T-helper 2 cell treated with Interferon-gamma antibody and Interleukin-4, amounts not matched to agents 5 μg/mL and 100 μg/mL, for 36 hours (primary cell): ENCODE results near the gene PRDM16.

Experiments used
- DNase-seq: peaks from one replicate; pipeline ENCODE4 v3.0.0; 2021; ENCODE audit warnings: low spot score
- H3K27ac Mint-ChIP-seq: one replicate; pipeline ENCODE4 v1.8.0; 2021; ENCODE audit warnings: mild to moderate bottlenecking, mixed read lengths
- H3K27me3 Mint-ChIP-seq: one replicate; pipeline ENCODE4 v1.8.0; 2021; ENCODE audit warnings: low read depth, mixed read lengths
- H3K36me3 Mint-ChIP-seq: one replicate; pipeline ENCODE4 v1.8.0; 2021; ENCODE audit warnings: low read depth, mixed read lengths
- H3K4me1 Mint-ChIP-seq: one replicate; pipeline ENCODE4 v1.8.0; 2021; ENCODE audit warnings: low read depth, mixed read lengths
- H3K4me3 Mint-ChIP-seq: one replicate; pipeline ENCODE4 v1.8.0; 2022; ENCODE audit warnings: mild to moderate bottlenecking, moderate library complexity, mixed read lengths
- H3K9me3 Mint-ChIP-seq: one replicate; pipeline ENCODE4 v1.8.0; 2021; ENCODE audit warnings: mixed read lengths

Gene PRDM16

DNA sequence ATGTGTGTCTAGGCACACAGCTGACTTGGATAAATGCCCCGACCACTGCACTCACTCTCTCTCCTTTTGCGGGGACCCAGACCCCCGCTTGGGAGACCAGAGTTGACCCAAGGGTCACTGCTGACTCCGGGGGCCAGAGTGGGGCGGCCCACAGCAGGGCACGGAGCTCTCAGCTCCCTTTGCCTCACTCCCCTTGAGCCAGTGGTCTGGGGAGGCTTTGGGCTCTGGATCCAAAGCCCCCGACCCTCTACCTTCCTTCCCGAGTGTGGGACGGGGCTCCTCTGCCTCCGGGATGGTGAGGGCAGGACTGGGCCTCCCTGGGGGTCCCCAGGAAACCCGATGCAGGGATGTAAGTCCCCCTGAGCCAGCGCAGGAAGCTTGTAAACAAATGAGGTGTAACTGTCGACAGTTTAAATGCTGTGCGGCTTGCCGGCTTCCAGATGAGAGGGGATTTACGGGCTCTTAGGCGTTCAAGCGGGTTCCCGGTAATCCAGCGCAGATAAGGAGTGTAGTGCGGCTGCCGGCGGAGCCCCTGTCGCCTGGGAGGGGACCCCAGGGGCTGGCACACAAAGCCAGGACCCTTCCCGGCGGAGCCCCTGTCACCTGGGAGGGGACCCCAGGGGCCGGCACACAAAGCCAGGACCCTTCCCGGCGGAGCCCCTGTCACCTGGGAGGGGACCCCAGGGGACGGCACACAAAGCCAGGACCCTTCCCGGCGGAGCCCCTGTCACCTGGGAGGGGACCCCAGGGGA is 40.3 kb upstream of the PRDM16 start:
- no peak for DNase-seq
- Mint-ChIP-seq H3K4me1 (no peaks in the 10 kb centered on the region), H3K9me3 (no peaks in the 10 kb centered on the region), H3K4me3 (no peak overlapping the region), H3K27me3 (no peaks in the 10 kb centered on the region), H3K27ac (no peak overlapping the region), H3K36me3 (no peaks in the 10 kb centered on the region)

DNA sequence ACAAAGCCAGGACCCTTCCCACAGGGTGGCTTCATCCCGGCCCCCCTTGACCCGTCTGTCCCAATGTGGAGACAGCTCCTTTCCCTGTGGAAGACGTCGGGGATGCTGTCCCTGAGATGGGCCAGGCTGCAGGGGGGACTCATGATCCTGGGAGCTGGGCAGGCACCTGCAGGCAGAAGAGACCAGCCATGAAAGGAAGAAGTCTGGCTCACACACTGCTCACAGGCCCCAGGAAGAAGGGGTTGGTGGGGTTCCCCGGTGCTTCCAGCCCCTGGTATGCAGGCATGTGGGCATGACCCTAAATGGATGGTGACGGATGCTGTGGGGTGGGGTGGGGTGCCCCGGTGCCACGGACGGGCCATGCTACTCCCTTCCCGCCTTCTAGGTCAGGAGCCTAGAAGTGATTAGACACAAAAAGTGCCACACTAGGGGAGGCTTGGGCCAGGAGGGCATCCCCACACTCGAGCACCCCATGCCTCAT is 39.5 kb upstream of the PRDM16 start:
- H3K27ac Mint-ChIP-seq, result no peak overlapping the region
- no peaks in the 10 kb centered on the region for H3K27me3 Mint-ChIP-seq
- DNase-seq, result no peak
- no peaks in the 10 kb centered on the region for H3K36me3 Mint-ChIP-seq
- no peaks in the 10 kb centered on the region for H3K9me3 Mint-ChIP-seq
- H3K4me1 Mint-ChIP-seq, result no peaks in the 10 kb centered on the region
- H3K4me3 Mint-ChIP-seq, result no peak overlapping the region

DNA sequence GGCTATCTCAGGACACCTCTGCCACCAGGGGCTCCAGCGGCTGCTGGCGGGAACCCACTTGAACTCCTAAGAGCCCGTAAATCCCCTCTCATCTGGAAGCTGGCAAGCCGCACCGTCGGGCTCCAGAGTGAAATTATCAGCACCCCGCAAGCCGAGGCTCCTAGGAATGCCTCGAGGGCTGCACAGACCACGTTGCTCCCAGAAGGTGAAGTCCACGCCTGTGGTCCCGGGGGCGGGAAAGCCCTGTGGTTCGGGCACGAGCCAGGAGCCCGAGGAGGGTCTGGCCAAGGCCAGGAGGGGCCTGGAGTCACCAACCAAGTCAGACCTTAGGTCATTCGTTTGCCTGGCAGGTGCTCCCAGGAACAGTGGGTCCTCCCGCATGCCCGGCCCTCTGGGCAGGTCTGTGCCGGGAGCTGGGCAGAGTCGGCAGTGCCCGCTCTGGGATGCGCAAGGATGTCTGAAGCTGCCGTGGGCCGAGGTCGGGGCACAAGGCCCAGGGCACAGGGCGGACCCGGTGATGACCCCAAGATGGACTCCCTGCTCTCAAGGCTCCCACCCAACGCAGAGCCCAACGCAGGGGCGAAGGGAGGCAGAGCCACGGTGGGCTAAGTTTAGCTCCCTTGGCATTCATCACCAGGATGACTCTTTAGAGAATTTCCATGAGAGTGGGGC is 38.9 kb upstream of the PRDM16 start:
- no peak for DNase-seq
- H3K4me1 Mint-ChIP-seq, result no peaks in the 10 kb centered on the region
- no peak overlapping the region for H3K4me3 Mint-ChIP-seq
- H3K9me3 Mint-ChIP-seq, result no peaks in the 10 kb centered on the region
- H3K27me3 Mint-ChIP-seq, result no peaks in the 10 kb centered on the region
- no peak overlapping the region for H3K27ac Mint-ChIP-seq
- no peaks in the 10 kb centered on the region for H3K36me3 Mint-ChIP-seq

DNA sequence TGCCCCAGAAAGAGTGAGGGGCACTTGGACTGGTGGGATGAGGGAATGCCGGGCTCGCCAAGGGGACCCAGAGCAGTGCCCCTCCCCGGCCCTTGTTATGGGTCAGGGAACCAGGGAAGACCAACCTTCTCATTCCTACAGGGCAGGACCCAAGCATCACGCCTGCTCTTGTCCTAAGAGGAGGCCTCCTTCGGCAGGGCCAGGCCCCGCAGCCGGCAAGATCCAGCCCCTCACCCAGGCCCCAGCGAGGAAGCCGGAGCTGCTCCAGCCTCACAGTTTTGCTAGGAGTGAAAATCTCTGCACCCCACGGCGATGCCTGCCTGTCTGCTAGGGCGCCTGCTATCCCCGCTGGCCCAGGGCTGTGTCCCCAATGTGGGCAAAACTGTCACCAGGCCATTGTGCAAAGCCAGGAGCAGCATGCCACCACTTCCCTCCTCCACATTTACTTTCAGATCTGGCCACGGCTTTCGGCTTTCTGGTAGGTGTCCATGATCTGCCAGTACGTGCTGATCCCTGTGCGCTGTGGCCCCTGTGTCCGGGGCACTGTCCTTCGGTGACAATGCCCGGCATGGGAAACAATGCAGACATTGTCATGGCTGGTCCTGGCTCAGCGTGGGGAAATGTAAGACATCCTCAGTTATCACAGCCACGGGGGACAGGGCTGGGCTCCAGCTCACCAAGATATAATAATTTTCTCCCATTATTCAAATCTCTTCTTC is 38.2 kb upstream of the PRDM16 start:
- no peaks in the 10 kb centered on the region for H3K36me3 Mint-ChIP-seq

DNA sequence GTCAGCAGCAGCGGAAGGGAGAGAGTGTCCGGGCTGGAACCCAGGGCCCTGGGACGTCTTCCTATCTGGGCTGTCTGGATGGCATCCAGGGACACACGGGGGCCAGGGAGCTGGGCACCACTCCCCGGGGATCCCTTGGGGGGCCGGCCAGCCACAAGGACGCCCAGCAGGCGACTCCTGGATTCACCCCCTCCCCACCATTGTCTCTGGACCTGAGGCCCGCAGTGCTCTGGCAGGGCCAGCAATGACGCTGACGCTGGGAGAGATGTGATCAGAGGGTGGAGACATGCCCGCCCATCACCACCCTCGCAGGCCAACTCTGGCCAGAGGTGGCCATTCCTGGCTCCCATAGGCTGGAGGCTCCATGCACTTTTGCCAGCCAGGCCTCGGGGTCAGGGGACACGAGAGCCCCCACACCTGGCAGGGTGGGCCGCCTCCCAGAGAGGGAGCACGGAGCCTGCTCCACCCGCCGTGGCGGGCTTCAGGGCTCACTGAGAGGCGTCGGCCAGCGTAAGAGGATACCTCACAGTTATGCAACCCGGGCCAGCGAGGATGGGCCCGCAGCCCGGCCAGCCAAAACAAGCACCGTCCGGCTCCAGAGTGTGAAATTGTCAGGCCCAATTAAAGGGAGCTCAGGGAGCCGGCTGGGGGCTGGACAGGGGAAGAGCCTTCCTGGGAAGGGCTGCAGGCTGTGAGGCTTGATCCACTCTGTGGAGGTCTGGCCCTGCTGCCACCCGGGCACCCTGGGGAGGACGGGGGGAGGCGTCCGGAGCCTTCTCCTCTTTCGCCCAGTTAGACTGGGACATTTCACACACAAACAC is 37.4 kb upstream of the PRDM16 start:
- H3K27me3 Mint-ChIP-seq, result no peaks in the 10 kb centered on the region
- H3K27ac Mint-ChIP-seq, result no peak overlapping the region
- no peak overlapping the region for H3K4me3 Mint-ChIP-seq
- H3K36me3 Mint-ChIP-seq, result no peaks in the 10 kb centered on the region
- DNase-seq, result no peak
- H3K9me3 Mint-ChIP-seq, result no peaks in the 10 kb centered on the region
- H3K4me1 Mint-ChIP-seq, result no peaks in the 10 kb centered on the region

More for the DNA sequence above, 38.2 kb upstream of the PRDM16 start:
- H3K4me3 Mint-ChIP-seq, result no peak overlapping the region
- no peaks in the 10 kb centered on the region for H3K4me1 Mint-ChIP-seq
- H3K27me3 Mint-ChIP-seq, result no peaks in the 10 kb centered on the region
- no peak overlapping the region for H3K27ac Mint-ChIP-seq
- no peaks in the 10 kb centered on the region for H3K9me3 Mint-ChIP-seq
- DNase-seq, result no peak

DNA sequence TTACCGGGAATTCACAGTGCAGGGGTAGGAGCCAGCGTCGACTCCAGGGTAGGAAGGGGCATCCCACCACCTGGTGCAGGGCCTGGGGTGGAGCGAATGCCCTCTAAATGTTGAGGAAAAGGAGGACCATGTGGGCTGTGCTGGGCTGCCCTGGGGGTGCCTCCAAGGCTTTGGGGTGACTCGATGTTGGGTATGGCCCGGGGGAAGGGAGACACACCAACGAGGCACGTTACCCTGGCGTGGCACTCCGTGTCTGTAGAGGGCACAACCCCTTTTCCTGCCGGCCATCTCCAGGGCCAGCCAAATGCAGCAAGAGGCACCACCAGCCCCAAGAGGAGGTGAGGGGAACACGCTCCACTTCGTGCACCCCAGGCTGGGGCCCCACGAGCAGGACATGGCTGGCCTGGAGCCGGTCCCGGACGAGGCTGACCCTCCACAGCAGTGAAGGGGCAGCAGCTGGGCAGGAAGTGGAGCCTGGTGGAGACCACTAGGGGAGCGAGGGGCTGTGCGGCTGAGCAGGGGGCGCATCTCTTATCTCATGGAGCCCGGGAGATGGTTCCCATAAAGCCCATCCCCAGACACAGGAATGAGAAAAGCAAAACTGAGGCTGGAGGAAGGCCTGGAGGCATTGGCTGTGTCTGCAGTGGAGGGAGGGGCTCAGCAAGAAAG is 36.5 kb upstream of the PRDM16 start:
- Mint-ChIP-seq H3K4me1 (no peaks in the 10 kb centered on the region), H3K27ac (no peak overlapping the region), H3K4me3 (no peak overlapping the region), H3K9me3 (no peaks in the 10 kb centered on the region), H3K36me3 (no peaks in the 10 kb centered on the region), H3K27me3 (no peaks in the 10 kb centered on the region)
- no peak for DNase-seq

DNA sequence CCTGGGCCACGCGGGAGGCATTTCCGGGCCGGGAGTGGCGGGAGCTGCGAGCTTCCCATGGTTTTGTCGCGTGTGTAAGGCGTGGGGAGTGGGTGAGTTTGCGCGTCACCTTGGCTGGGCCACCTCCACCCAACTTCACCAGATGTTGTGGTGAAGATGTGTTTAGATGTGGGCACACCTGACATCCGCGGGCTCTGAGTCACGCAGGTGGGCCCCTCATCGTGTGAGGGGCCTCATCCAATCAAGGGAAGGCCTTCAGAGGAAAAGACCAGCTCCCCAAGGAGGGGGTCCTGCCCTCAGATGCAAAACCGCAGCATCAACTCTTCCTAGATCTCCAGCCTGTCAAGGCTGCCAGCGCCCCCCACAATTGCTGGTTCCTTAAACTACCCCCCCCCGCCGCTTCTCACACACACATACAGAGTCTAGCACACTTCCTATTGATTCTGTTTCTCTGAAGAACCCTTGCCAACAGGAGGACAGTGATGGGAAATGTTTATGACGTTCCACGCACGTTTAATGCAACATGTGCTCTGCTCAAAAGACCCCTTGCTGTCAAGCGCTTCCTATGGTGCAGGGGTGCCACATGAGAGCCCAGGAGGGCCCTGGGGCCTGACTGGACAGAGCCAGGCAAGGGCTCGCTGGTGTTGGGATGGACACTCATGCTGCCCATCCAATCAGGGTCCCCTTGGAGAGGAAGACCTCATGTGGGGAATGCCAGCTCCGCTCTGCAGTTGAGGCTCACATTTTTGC is 35.8 kb upstream of the PRDM16 start:
- no peak overlapping the region for H3K27ac Mint-ChIP-seq
- H3K4me3 Mint-ChIP-seq, result no peak overlapping the region
- H3K27me3 Mint-ChIP-seq, result no peaks in the 10 kb centered on the region
- no peaks in the 10 kb centered on the region for H3K4me1 Mint-ChIP-seq
- no peaks in the 10 kb centered on the region for H3K9me3 Mint-ChIP-seq
- no peaks in the 10 kb centered on the region for H3K36me3 Mint-ChIP-seq
- no peak for DNase-seq

DNA sequence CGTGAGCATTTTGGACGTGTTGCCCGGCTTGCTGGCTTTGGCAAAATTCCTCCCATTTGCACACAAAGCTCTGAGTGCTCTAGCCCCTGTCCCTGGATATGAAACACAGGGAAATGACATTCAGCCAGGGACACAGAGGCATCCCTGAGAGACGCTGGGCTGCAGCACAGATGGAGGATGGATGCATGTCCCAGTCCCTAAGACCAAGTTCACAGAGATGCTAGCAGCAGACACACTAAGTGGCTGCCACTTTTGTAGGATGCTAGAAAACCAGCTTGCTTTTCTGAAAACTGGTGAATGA is 35.3 kb upstream of the PRDM16 start:
- no peak for DNase-seq
- Mint-ChIP-seq H3K27ac (no peak overlapping the region), H3K27me3 (no peaks in the 10 kb centered on the region), H3K36me3 (no peaks in the 10 kb centered on the region), H3K9me3 (no peaks in the 10 kb centered on the region), H3K4me1 (no peaks in the 10 kb centered on the region), H3K4me3 (no peak overlapping the region)

DNA sequence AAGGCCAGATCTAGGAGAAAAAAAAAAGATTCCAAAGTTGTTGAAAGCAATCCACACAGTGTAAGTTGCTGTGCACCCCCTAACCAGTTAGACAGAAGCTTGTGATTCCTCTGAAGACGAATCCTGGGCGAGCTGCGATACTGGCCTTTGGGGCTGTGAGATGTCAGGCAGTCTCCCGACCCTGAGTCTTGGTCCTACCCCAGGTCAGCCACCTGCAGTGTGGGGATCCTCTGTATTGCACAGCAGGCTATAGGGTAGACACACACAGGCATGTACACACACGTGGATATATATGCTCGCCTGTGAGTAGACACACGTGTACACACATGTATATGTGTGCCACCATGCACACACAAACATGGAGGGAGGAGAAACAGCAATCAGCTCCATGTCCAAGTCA is 34.8 kb upstream of the PRDM16 start:
- no peaks in the 10 kb centered on the region for H3K9me3 Mint-ChIP-seq
- H3K27ac Mint-ChIP-seq, result no peak overlapping the region
- no peaks in the 10 kb centered on the region for H3K4me1 Mint-ChIP-seq
- DNase-seq, result no peak
- H3K36me3 Mint-ChIP-seq, result no peaks in the 10 kb centered on the region
- no peak overlapping the region for H3K4me3 Mint-ChIP-seq
- H3K27me3 Mint-ChIP-seq, result no peaks in the 10 kb centered on the region

DNA sequence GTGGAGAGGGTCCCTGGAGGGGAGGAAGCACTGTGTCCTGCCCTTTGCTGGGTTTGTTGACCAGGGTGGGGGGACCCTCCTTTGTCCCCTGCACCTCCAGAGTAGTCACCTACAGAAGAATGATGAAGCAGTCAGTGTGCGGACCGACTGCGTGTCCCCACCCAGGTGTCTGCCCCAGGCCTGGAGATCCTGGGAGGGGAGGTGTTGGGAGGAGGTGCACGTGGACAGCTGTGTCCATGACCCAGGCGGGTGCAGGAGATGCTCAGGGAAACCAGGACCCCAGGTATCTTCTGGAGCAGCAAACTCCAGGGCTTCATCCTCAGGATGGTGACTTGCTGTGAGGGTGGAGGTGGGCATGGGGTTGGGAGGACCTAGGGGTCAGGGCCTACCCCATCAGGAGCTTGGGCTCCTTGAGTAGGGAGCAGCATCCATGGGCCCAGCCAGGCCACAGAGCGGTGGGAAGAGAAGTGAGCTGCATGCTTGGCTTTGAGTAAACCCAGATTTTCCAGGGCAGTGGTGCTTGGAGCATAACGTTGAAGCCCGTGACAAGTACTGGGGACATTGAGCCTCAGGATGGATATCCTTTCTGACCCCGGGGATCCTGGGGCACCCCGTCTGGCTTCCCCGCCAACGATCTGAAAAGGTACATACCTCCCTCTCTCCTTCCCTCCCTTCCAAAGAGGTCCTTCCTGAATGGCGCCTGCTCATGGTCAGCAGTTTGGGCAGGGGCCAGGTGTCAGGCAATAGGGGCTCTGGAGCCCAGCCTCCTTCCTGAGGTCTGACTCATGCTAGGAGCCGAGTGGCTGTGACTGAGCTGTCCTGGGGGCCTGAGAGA is 34.1 kb upstream of the PRDM16 start:
- DNase-seq, result no peak
- Mint-ChIP-seq H3K4me1 (no peaks in the 10 kb centered on the region), H3K27ac (no peak overlapping the region), H3K4me3 (no peak overlapping the region), H3K9me3 (no peaks in the 10 kb centered on the region), H3K36me3 (no peaks in the 10 kb centered on the region), H3K27me3 (no peaks in the 10 kb centered on the region)

DNA sequence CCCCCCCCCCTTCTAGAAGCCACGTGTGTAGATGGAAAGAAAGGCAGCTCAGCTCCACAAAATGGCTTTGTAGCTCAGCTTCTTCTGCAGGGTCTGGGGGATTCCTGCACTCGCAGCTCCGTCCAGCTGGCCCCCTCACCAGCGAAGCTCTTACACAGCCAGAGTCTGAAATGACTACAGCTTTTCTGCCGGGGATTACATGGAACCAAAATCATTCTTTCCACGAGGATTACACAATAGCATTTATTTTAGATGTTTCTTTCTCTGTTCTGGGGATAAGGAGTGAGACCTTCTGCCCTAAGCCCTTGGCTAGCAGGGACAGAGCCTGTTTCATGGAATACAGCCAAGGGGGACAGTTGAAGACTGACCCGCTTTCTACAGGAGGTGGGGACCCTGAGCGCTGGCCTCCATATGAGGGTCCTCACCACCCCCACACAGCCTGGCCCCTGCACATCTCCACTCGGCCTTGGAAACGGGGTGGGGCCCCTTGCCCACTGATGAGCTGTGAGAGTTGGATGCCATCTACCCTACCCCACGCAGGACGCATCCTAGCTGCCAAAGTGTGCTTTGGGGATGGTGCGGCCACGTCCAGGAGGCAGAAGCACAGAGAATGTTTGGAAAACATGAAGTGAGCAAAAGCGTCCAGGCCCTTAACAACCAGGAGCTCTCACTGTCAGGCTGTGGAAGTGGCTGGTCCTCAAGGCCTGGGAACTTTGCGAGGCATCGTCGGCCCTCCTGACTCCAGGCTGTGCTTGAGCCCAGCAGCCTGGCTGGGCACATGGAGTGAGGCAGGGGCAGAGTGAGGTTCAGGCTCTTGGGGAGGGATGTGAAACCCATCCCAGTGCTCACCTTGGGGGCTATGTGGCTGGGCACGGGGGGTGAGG is 33.2 kb upstream of the PRDM16 start:
- no peak overlapping the region for H3K27ac Mint-ChIP-seq
- DNase-seq, result no peak
- no peaks in the 10 kb centered on the region for H3K4me1 Mint-ChIP-seq
- no peak overlapping the region for H3K4me3 Mint-ChIP-seq
- no peaks in the 10 kb centered on the region for H3K36me3 Mint-ChIP-seq
- H3K9me3 Mint-ChIP-seq, result no peaks in the 10 kb centered on the region
- H3K27me3 Mint-ChIP-seq, result no peaks in the 10 kb centered on the region
